ENCODE measurements around the gene STRIP1. TPM values are rescaled to one million over a fixed set of nuclear protein-coding genes. Genes with fewer than 3 reads are reported as not detected.

STRIP1 gene
- total RNA-seq, 2 experiments from 2014 or later = 74.3 to 80.9 TPM

DNA sequence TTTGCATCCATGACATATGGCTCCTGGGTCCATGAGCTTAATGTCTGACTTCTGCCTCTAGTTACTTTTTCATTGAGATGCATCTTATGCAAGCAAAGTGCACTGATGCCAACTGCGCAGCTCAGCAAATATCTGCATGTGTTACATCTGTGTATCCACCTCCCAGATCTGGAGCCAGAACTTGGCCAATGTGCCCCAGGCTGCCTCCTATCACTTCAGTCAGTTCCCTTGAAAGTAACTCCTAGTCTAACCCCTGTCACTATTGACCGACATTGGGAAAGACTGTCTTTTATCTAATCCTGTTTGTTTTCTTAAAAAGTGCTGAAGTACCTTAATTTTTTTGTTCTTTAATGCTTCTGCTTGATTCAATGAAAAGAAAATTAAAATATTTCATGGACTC lies 58.6 kb downstream of the STRIP1 start:
- Histone ChIP-seq H3K9me3 (ENCODE audit: control insufficient read depth in 1 of 2, insufficient read depth in 1 of 2, low read length in 2 of 2) (peaks cover 0 to 5% of the 10 kb centered on the region in 2 experiments), H3K27me3 (ENCODE audit: control insufficient read depth in 1 of 2, insufficient read depth in 2 of 2, low read length in 2 of 2) (peaks cover 5 to 12% of the 10 kb centered on the region in 2 experiments), H3K36me3 (ENCODE audit: insufficient read depth, low read length) (no peaks in the 10 kb centered on the region), H3K4me1 (ENCODE audit: insufficient read depth, low read length) (no peaks in the 10 kb centered on the region), H3K4me3 (ENCODE audit: low read length) (no peak overlapping the region), H3K27ac (ENCODE audit: low read depth in 1 of 2, low read length in 2 of 2) (no peak overlapping the region)
- H3K9me3 Mint-ChIP-seq = no peaks in the 10 kb centered on the region
- H3K27ac Mint-ChIP-seq = no peak overlapping the region
- no peak for DNase-seq
- ChIA-PET CTCF (interaction anchor here (1.1 kb wide), 1 partner anchor 11 kb away, joined by 3 read pairs; no protein-coding TSS in a partner anchor), POLR2A (no interaction called here)
- no peaks in the 10 kb centered on the region for H3K4me1 Mint-ChIP-seq (ENCODE audit: low read depth)
- H3K27me3 Mint-ChIP-seq = peaks cover 25% of the 10 kb centered on the region
- no peak overlapping the region for H3K4me3 Mint-ChIP-seq
- intact Hi-C loops (cut with DNase I, micrococcal nuclease) = no loop called here
- no peaks in the 10 kb centered on the region for H3K36me3 Mint-ChIP-seq (ENCODE audit: low read depth)
- TF ChIP-seq, protein P1, sequence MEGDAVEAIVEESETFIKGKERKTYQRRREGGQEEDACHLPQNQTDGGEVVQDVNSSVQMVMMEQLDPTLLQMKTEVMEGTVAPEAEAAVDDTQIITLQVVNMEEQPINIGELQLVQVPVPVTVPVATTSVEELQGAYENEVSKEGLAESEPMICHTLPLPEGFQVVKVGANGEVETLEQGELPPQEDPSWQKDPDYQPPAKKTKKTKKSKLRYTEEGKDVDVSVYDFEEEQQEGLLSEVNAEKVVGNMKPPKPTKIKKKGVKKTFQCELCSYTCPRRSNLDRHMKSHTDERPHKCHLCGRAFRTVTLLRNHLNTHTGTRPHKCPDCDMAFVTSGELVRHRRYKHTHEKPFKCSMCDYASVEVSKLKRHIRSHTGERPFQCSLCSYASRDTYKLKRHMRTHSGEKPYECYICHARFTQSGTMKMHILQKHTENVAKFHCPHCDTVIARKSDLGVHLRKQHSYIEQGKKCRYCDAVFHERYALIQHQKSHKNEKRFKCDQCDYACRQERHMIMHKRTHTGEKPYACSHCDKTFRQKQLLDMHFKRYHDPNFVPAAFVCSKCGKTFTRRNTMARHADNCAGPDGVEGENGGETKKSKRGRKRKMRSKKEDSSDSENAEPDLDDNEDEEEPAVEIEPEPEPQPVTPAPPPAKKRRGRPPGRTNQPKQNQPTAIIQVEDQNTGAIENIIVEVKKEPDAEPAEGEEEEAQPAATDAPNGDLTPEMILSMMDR (IDR thresholded peaks at IDR 0.05) = no peak
- ATAC-seq (ENCODE audit: poor library complexity) = no peak

DNA sequence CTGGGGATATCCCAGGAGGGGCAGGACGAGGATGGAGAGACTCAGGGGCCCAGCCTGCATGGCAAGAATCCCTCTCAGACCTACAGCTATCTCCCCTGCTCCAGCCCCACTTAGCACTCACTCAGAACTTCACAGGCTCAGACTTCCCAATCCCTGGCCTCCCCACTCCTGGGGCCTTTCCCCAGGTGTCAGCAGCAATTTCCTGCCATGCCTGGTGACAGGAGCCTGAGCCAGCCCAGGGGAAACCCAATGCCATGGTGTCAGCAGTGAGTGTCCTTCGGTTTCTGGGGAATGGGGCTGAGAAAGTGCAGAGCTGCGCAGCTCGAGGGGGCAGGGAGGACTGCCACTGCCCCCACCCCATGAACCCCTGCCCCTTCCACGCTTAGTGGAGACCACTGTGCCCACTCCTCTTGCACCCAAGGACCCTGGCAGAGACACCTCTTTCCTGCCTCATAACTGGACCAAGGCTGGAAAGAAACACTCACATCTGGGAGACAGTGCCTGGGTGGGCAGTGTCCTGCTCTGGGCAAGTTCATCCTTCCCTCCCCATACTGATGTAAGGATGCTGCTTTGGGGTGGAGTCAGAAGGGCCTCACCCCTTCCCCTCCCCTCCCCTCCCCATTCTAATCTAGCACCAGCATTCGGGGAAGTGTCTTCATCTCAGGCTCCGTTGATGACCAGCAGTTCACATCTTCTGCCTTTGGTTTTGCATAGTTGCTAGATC lies 60.7 kb downstream of the STRIP1 start:
- ChIA-PET CTCF (no interaction called here), POLR2A (no interaction called here)
- intact Hi-C loops (cut with DNase I, micrococcal nuclease) = no loop called here
- no peaks in the 10 kb centered on the region for H3K9me3 ChIP-seq (ENCODE audit: control insufficient read depth in 1 of 2, insufficient read depth in 1 of 2, low read length in 2 of 2)
- TF ChIP-seq, protein P1 (IDR thresholded peaks at IDR 0.05) = no peak
- no peaks in the 10 kb centered on the region for H3K9me3 Mint-ChIP-seq
- no peak overlapping the region for H3K4me3 ChIP-seq (ENCODE audit: low read length)
- no peak overlapping the region for H3K27ac ChIP-seq (ENCODE audit: low read depth in 1 of 2, low read length in 2 of 2)
- H3K27me3 ChIP-seq (ENCODE audit: control insufficient read depth in 1 of 2, insufficient read depth in 2 of 2, low read length in 2 of 2) = peaks cover 7 to 9% of the 10 kb centered on the region in 2 experiments
- ATAC-seq (ENCODE audit: poor library complexity) = no peak
- no peak overlapping the region for H3K27ac Mint-ChIP-seq
- no peaks in the 10 kb centered on the region for H3K36me3 Mint-ChIP-seq (ENCODE audit: low read depth)
- no peaks in the 10 kb centered on the region for H3K4me1 Mint-ChIP-seq (ENCODE audit: low read depth)
- H3K36me3 ChIP-seq (ENCODE audit: insufficient read depth, low read length) = no peaks in the 10 kb centered on the region
- H3K4me3 Mint-ChIP-seq = no peak overlapping the region
- DNase-seq = no peak
- no peaks in the 10 kb centered on the region for H3K4me1 ChIP-seq (ENCODE audit: insufficient read depth, low read length)
- H3K27me3 Mint-ChIP-seq = peaks cover 19% of the 10 kb centered on the region

GRCh38 chr1:110097507-110098221 lies 63.2 kb downstream of the STRIP1 start:
- H3K36me3 ChIP-seq (ENCODE audit: insufficient read depth, low read length) = no peaks in the 10 kb centered on the region
- TF ChIP-seq, protein P1 (IDR thresholded peaks at IDR 0.05) = no peak
- ATAC-seq (ENCODE audit: poor library complexity) (no peak), DNase-seq (no peak)
- Mint-ChIP-seq H3K36me3 (ENCODE audit: low read depth) (no peaks in the 10 kb centered on the region), H3K4me3 (no peak overlapping the region), H3K27ac (no peak overlapping the region), H3K9me3 (no peaks in the 10 kb centered on the region), H3K27me3 (peaks cover 19% of the 10 kb centered on the region), H3K4me1 (ENCODE audit: low read depth) (no peaks in the 10 kb centered on the region)
- H3K27ac ChIP-seq (ENCODE audit: low read depth in 1 of 2, low read length in 2 of 2) = no peak overlapping the region
- H3K27me3 ChIP-seq (ENCODE audit: control insufficient read depth in 1 of 2, insufficient read depth in 2 of 2, low read length in 2 of 2) = peaks cover 7 to 9% of the 10 kb centered on the region in 2 experiments
- ChIA-PET POLR2A (no interaction called here), CTCF (interaction anchor here (0.6 kb wide), 1 partner anchor 1974 kb away, joined by 3 read pairs; no protein-coding TSS in a partner anchor)
- no peaks in the 10 kb centered on the region for H3K9me3 ChIP-seq (ENCODE audit: control insufficient read depth in 1 of 2, insufficient read depth in 1 of 2, low read length in 2 of 2)
- H3K4me1 ChIP-seq (ENCODE audit: insufficient read depth, low read length) = peaks cover 3% of the 10 kb centered on the region
- intact Hi-C loops (cut with DNase I, micrococcal nuclease) = no loop called here
- H3K4me3 ChIP-seq (ENCODE audit: low read length) = no peak overlapping the region

All from CD4-positive, alpha-beta T cell (primary cell).